ENCODE results near the gene TIMM13.
"Not testable (repeated sequence)": the region's sequence is repeated elsewhere in the genome, so short reads cannot be mapped to it uniquely, and the experiment has no call there.

TIMM13 gene

DNA sequence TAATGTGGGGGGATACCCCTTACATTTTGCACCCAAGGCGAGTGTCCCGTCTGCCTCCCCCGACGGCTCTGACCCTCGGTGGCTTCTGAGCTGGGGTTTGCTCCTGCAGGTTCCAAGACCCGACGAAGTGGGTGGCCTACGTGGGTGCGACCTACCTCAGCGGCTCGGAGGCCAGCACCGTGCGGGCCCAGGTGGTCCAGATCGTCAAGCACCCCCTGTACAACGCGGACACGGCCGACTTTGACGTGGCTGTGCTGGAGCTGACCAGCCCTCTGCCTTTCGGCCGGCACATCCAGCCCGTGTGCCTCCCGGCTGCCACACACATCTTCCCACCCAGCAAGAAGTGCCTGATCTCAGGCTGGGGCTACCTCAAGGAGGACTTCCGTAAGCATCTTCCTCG, 19.1 kb downstream of the TIMM13 start:
- no peaks in the 10 kb centered on the region for H3K9me3 ChIP-seq (ENCODE audit: control insufficient read depth, low read length)
- TF ChIP-seq, protein P1, sequence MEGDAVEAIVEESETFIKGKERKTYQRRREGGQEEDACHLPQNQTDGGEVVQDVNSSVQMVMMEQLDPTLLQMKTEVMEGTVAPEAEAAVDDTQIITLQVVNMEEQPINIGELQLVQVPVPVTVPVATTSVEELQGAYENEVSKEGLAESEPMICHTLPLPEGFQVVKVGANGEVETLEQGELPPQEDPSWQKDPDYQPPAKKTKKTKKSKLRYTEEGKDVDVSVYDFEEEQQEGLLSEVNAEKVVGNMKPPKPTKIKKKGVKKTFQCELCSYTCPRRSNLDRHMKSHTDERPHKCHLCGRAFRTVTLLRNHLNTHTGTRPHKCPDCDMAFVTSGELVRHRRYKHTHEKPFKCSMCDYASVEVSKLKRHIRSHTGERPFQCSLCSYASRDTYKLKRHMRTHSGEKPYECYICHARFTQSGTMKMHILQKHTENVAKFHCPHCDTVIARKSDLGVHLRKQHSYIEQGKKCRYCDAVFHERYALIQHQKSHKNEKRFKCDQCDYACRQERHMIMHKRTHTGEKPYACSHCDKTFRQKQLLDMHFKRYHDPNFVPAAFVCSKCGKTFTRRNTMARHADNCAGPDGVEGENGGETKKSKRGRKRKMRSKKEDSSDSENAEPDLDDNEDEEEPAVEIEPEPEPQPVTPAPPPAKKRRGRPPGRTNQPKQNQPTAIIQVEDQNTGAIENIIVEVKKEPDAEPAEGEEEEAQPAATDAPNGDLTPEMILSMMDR (IDR thresholded peaks at IDR 0.05) = no peak
- H3K9ac ChIP-seq = no peak overlapping the region
- H3K27me3 ChIP-seq (ENCODE audit: control insufficient read depth, insufficient read depth, low read length) = no peaks in the 10 kb centered on the region
- H2AFZ ChIP-seq = no peak overlapping the region
- no peaks in the 10 kb centered on the region for H3K79me2 ChIP-seq
- H3K27ac ChIP-seq = no peak overlapping the region
- no peak overlapping the region for H3K4me3 ChIP-seq (ENCODE audit: low read depth, low read length)
- no peaks in the 10 kb centered on the region for H3K4me1 ChIP-seq
- no peak overlapping the region for H3K4me2 ChIP-seq (ENCODE audit: low read length)
- H3K36me3 ChIP-seq (ENCODE audit: control insufficient read depth, insufficient read depth, low read length) = no peaks in the 10 kb centered on the region

- Histone ChIP-seq H3K4me2 (ENCODE audit: low read length) (no peak overlapping the region), H3K9ac (no peak overlapping the region), H3K79me2 (no peaks in the 10 kb centered on the region), H3K4me1 (no peaks in the 10 kb centered on the region), H3K4me3 (ENCODE audit: low read depth, low read length) (no peak overlapping the region), H3K27me3 (ENCODE audit: control insufficient read depth, insufficient read depth, low read length) (no peaks in the 10 kb centered on the region), H2AFZ (no peak overlapping the region), H3K9me3 (ENCODE audit: control insufficient read depth, low read length) (no peaks in the 10 kb centered on the region), H3K27ac (no peak overlapping the region), H3K36me3 (ENCODE audit: control insufficient read depth, insufficient read depth, low read length) (no peaks in the 10 kb centered on the region)
- TF ChIP-seq, protein P1 (IDR thresholded peaks at IDR 0.05) = no peak
Observed at GRCh38 chr19:2399582-2399981, 27.8 kb downstream of the TIMM13 start.

DNA sequence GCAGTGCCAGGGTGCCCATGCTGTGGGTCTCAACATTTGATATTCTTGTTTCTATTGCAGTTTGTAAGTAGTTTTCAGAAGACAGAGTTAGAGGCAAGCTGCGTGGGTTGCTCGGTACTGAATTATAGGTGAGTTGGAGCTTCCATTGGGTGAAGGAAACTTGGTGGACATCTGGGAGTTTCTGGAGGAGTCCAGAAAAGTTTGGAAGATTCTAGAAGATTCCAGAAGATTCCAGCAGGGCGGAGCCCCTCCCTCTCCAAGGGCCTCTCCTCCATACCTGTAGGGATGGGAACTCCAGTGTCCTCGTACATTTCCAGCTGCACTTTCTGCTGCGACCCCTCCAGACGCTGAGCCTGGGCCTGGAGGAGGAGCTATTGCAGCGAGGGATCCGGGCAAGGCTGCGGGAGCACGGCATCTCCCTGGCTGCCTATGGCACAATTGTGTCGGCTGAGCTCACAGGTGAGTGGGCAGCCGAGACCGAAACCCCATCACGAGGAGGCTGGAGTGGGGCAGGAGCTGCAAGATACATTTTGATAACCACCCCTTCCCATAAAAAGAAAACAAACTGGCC, 28.6 kb downstream of the TIMM13 start:
- no peaks in the 10 kb centered on the region for H3K79me2 ChIP-seq
- no peak overlapping the region for H3K4me2 ChIP-seq (ENCODE audit: low read length)

DNA sequence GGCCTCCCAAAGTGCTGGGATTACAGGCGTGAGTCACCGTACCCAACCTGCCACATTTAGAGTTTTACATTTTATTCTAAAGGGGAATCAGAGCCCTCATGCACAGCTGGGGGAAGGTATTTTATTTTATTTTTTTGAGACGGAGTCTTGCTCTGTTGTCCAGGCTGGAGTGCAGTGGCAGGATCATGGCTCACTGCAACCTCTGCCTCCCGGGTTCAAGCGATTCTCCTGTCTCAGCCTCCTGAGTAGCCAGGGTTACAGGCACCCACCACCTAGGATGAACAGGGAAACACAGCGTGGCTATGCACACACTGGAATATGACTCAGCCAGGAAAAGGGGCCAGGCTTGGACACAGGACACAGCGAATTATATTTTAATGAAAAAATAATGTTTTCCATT, 30.2 kb downstream of the TIMM13 start:
- not testable (repeated sequence) for H3K9me3 ChIP-seq (ENCODE audit: control insufficient read depth, low read length); H3K9ac ChIP-seq; H3K27me3 ChIP-seq (ENCODE audit: control insufficient read depth, insufficient read depth, low read length); H2AFZ ChIP-seq; H3K79me2 ChIP-seq; H3K4me2 ChIP-seq (ENCODE audit: low read length); H3K4me1 ChIP-seq; H3K4me3 ChIP-seq (ENCODE audit: low read depth, low read length); H3K36me3 ChIP-seq (ENCODE audit: control insufficient read depth, insufficient read depth, low read length); H3K27ac ChIP-seq

More for the DNA sequence above, 28.6 kb downstream of the TIMM13 start:
- TF ChIP-seq, protein P1 (IDR thresholded peaks at IDR 0.05) = no peak
- Histone ChIP-seq H3K9me3 (ENCODE audit: control insufficient read depth, low read length) (no peaks in the 10 kb centered on the region), H3K36me3 (ENCODE audit: control insufficient read depth, insufficient read depth, low read length) (no peaks in the 10 kb centered on the region), H3K9ac (no peak overlapping the region), H3K27me3 (ENCODE audit: control insufficient read depth, insufficient read depth, low read length) (no peaks in the 10 kb centered on the region), H3K27ac (no peak overlapping the region), H3K4me3 (ENCODE audit: low read depth, low read length) (no peak overlapping the region), H3K4me1 (no peaks in the 10 kb centered on the region), H2AFZ (no peak overlapping the region)

GRCh38 chr19:2395293-2395829, 32.0 kb downstream of the TIMM13 start:
- not testable (repeated sequence) for H3K9ac ChIP-seq; H3K27me3 ChIP-seq (ENCODE audit: control insufficient read depth, insufficient read depth, low read length); H3K36me3 ChIP-seq (ENCODE audit: control insufficient read depth, insufficient read depth, low read length); H3K4me1 ChIP-seq; H3K27ac ChIP-seq; H3K79me2 ChIP-seq; H3K4me3 ChIP-seq (ENCODE audit: low read depth, low read length); H3K4me2 ChIP-seq (ENCODE audit: low read length); H3K9me3 ChIP-seq (ENCODE audit: control insufficient read depth, low read length); H2AFZ ChIP-seq
